Posterior cingulate gyrus (tissue), 11 donors: Measurements from ENCODE around the gene LMOD1.
"Not testable (repeated sequence)": the region's sequence is repeated elsewhere in the genome, so short reads cannot be mapped to it uniquely, and the experiment has no call there.

Source experiments
- DNase-seq, 10 donors: peaks; one replicate each; pipeline versions ENCODE4 v3.0.0 to v3.0.0-alpha.2; 2020 to 2021; ENCODE audit warnings: mixed read lengths in 3 of 10
- intact Hi-C: fragments of 100-400 bp; cut with DNase I; formaldehyde crosslinking; loops from one replicate; pipeline ENCODE4 v1.15.1; 2023

The LMOD1 gene

DNA sequence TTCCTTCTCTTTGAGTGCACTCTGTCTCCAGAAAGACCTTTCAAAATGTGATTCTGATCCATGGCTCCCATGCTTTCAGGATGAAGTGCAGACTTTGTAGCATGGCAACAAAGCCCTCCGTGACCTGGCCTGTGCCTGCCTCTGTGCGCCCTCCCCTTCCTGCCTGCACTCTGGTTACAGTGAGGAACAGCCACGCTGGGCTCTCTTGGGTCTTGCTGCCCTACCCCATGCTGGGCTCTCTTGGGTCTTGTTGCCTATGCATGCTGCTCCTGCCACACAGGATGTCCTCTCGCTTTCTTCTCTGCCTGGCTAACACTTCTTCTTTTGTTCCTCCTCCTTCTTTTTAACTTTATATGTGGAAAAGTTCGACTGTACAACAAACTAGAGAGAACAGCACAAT, 28.0 kb downstream of the LMOD1 start:
- intact Hi-C loops: no loop called here
- DNase-seq: no peak

DNA sequence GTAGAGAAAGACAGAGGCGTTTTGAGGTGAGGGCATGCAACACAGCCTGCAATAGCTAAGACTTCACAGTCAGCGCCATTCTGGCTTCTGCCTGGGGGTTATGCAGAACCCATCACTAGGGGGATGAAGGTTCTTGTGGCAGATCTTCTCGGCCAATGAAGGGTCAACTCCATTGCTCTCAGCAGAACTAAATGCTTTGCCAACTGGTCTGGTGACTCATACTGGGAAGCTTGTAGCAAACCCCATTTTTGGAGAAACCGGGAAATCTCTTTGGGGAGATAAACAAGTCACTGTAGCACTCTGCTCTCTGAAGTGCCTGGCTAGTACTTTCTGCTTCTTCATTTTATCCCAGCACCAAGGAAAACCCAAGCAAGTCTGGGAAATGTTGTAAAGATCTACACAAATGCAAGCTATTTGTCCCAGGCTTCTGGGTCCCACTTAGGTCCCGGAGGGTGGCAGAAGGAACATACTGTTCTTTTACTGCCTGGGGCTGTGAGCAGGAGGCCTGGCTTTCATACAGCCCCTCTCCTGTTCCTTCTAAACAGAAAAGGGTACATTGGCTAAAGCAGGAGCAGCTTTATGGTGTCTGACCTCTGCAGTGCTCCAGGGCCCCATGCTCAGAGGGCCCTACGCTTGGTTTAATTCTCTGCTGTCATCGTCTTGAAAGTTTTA, 28.9 kb downstream of the LMOD1 start:
- DNase-seq: no peak
- intact Hi-C loops: no loop called here

DNA sequence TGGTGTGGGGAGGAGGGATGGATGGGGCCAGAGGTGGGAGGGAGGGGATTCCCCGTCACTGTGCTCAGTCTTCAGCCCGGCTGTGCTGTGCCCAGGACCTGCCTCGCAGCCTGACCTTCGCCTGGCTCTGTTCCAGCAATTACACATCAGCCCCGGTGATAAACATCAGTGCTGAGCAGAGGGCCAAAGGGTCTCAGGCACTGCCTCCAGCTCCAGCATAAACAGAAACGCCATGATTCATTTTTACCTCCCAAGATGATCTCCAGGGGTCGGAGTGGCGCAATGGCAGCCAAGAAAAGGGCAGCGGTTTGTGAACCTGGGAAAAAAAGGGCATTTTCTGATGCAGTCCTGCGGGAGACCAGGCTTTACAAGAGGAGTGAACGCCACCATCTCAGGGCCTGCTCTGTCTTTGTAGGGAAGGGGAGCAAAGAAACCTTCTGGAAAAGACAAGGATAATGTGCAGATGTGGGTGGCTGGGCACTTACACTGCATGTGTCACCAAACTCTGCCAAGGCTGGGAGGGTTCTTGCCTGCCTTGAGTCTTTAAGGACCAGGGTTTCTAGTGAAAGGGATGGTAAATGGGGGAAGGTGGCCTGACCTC, 29.6 kb downstream of the LMOD1 start:
- peak in 1 of 10 donors; percentile 62 for DNase-seq
- intact Hi-C loops: no loop called here

DNA sequence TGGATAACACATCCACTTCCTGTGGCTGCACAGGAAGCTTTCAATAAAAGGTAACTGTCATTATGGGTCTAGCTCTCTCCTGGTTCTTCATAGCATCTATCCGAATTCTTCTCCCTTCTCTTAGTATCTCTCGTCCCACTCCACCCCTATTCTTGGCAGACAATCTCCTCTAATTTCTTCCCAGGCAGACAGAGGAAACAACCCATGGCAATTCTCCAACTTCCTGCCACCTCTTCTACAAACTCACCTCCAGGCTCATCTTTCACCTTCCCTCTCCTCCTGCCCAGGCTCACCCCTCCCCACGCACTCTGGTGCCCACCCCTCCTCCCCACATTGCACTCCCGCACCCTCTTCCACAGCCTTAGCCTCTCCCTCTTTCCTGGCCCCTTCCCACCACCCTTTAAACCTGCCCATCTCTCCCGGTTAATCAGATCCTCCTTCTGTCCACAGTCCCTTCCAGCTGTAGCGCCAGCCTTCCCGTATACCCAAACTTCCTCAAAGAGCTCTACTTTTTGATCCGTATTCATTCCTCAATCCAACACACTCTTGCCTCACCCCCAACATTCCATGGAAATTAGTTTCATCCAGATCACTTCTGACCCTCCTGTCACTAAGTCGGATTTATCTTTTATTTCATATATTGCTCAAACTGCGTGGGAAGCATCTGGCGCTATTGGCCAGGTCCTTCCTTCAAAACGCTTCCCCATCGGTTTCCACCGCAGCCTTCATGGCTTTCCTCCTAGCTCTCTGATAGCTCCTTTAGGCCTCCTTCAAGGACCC, 31.7 kb downstream of the LMOD1 start:
- DNase-seq: peak in 1 of 10 donors; percentile 31

DNA sequence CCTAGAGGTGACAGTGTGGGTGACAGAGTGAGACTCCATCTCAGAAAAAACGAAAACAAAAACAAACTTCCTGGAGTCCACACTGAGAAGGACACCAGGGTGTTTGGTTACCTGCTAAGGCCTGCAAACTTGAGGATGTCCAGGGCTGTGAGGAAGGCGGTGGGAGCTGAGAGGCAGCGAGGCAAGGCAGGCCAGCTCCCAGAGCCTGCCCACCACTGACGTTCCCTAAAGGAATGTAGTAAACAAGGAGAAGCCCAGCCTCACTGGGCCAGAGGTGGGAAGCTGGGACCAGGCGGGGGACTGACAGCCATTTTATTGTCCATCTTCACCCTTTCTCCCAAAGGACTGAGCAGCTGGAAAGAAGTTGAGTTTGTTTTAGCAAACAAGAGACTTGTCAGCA, 33.5 kb downstream of the LMOD1 start:
- intact Hi-C loops: no loop called here

More for the DNA sequence above, 31.7 kb downstream of the LMOD1 start:
- intact Hi-C loops: no loop called here

DNA sequence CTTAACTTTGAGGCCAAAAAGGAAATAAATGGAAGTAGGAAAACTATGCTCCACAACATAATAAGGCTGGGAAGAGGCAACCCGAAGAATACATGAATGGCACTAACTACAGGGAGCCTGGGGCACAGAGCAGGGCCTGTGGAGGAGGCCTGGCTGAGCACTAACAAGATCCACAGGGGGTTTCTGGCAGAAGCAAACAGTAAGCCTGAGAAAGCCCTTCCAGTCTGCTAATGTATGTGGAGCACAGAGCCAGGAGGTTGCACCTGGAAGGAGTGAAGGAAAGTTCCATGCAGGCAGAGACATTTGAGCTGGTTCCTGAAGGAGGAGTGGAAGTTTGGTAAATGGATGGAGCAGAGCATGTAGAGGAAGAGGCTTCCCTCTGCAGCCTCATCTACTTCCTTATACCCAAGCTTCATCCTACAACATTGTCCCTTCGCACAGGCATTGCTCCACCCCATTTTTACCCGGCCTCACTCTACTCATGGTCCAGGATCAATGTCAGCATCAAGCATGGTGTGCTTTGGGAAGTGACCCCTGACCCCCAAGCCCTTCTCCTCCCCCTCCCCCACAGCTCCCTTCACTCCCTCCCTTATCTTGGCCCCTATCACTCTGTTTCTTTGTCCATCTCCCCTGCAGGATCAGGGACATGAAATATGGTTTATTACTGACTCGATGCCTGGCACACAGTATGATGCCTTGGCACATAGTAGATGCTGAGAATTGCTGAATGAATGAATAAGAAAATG, 34.3 kb downstream of the LMOD1 start:
- no peak for DNase-seq
- intact Hi-C loops: no loop called here

More for the DNA sequence above, 33.5 kb downstream of the LMOD1 start:
- peak in 1 of 10 donors; percentile 50 for DNase-seq

DNA sequence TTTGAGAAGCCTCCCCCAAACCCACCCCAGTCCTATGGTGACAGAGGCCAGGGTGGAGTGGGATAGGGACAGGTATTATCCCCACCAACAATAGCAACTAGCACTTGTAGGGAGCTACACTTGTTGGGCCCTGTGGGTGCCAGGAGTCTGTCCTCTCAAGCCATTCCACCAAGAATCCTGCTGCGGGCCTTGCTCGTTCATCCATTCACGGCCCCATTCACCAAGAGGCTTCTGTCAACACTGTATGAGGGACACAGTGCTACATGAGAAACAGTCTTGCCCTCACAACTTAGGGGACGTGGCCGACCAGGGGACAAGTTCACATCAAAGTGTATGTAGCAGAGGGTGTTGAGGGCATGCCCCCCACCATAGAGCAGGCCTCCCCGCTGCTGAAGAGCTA, 38.7 kb downstream of the LMOD1 start:
- DNase-seq: peak in 2 of 10 donors; percentile 49 to 52
- intact Hi-C loops: loop anchor here (5.0 kb wide), 1 partner anchor 255 kb away; the partner anchor contains the start of gene PTPN7

DNA sequence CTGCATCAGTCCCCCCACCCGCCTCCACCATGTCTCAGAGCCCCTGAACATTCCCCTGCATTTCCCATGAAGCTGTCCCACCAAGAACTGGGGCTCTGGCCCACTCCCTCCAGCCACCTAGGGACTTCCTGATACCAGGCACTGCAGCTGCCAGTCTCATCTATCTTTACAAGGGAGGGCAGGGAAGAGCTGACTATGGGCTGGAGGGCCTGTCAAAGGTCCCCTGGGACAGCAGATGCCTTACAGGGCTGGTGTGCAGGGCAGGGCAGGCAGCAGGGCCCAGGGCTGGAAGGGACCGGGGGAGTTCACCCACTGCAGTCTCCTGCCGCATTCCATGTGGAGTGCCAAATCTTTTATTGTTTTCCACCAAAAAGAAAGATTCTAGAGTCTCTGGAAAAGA, 40.0 kb downstream of the LMOD1 start:
- DNase-seq: peak in 1 of 10 donors; percentile 70
- intact Hi-C loops: loop anchor here (5.0 kb wide), 1 partner anchor 256 kb away; the partner anchor contains the start of gene PTPN7

DNA sequence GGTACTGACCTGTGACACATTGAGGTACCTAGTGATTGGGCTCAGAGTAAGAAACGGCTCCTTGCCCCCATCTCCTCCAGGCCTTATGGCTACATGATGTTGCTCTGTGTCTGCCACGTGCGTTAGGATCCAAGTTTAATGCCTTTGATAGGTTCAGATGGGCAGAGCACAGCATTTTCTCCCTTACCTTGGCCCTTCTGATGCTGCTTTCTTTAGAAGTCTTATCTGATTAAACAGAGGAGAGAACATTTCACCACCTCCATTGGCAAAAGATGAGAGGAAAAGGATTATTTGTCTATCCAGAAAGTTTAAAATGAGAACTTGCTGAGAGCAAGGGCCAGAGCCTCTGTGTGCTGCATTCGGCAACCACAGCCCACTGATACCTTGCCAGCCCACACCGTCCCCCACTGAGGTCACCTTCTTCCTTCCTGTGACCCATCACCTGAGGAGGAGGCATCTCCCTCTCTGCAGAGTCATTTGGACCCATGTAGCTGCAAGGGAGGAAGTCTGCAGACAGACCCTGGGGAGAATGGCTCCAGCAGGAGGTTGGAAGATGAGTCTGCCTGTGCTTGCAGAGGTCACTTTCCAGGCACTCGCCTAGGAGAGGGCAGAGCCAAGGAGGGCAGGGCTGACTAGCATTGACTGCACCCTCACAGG, 41.0 kb downstream of the LMOD1 start:
- intact Hi-C loops: loop anchor here (5.0 kb wide), 1 partner anchor 257 kb away; the partner anchor contains the start of gene PTPN7
- DNase-seq: peak in 2 of 10 donors; percentile 24 to 54

DNA sequence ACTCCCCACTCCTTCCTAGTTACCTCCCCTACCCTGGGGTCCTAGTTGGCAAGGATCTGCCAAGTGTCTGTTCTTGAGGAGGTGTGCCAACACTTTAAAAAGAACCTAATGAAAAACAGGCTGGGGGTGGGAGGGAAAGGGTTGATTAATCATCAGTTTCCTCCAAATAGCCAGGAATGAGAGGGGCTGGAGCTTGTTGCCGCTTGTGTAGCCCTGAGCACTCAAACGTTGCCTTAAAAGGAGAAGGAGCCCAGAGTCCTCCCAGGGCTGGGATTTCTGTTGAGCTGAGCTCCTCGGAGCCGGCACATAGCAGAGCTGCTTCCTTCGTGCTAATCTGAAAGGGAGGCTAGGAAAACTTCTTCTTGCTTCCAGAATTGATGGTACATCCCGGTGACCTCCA, 41.8 kb downstream of the LMOD1 start:
- intact Hi-C loops: no loop called here
- DNase-seq: no peak

DNA sequence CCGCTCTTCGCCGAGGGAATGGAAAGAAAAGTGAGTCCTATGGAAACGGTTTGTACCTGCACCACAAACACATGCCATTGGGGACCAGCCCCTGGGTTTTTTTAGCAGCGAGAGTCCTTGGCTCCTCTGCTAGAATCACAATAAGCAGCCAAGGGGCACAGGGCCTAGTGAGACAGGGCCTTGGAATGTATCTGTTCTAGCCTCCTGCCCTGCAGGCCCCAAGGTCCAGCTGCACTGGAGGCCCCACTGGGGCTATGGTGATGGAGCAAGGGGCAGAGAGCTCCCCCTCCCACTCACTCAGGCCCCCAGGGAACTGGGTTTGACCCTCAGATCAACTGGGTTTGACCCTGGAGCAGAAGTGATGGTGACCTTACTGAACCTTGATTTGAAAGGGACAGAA, 43.2 kb downstream of the LMOD1 start:
- intact Hi-C loops: no loop called here
- DNase-seq: peak in 1 of 10 donors; percentile 63

DNA sequence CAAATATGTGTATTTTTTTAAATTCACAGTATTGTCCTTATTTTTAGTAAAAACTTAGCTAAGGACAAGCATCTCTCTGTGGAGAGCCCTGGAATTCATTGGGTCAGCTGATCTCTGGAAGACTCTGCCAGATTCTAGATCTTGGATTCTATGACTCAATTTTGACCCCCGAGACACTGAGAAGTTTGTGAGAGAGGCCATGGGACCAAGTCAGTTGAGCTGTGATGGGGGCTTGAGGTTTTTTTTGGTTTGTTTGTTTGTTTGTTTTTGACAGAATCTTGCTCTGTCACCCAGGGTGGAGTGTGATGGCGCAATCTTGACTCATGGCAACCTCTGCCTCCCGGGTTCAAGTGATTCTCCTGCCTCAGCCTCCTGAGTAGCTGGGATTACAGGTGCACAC, 44.1 kb downstream of the LMOD1 start:
- intact Hi-C loops: no loop called here
- DNase-seq: no peak

DNA sequence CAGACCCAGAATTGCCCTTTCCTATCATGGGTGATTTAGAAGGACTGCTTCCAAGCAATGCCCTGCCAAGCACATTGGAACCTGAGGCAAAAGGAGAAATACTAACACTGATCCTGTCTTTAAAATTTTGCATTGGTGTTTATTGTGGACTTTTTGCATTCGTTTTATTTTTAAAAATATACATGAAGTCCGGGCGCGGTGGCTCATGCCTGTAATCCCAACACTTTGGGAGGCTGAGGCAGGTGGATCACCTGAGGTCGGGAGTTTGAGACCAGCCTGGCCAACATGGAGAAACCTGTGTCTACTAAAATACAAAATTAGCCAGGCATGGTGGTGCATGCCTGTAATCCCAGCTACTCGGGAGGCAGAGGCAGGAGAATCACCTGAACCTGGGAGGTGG, 45.3 kb downstream of the LMOD1 start:
- intact Hi-C loops: not testable (repeated sequence)

DNA sequence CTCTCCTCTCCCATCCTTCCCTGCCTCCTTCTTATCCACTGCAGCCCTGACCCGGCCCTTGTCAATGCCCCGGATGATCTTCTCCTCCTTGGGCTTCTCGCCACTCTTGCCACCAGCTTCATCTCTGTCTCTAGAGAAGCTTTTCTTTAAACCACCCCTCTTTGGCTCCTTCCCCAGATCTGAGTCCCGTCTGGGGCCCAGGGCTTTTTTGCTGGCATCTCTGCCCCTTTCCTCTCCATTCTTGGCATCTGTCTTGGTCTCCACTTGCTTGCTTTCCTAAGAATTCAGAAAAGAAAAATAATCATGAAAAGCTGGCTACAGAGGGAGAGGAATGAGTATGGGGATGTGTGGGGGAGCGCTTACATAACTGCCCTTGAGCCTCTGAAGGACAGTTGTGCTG, 45.9 kb downstream of the LMOD1 start:
- intact Hi-C loops: no loop called here
- DNase-seq: peak in 2 of 10 donors; percentile 47 to 50

More for the DNA sequence above, 45.3 kb downstream of the LMOD1 start:
- peak in 2 of 10 donors; percentile 53 to 62 for DNase-seq

DNA sequence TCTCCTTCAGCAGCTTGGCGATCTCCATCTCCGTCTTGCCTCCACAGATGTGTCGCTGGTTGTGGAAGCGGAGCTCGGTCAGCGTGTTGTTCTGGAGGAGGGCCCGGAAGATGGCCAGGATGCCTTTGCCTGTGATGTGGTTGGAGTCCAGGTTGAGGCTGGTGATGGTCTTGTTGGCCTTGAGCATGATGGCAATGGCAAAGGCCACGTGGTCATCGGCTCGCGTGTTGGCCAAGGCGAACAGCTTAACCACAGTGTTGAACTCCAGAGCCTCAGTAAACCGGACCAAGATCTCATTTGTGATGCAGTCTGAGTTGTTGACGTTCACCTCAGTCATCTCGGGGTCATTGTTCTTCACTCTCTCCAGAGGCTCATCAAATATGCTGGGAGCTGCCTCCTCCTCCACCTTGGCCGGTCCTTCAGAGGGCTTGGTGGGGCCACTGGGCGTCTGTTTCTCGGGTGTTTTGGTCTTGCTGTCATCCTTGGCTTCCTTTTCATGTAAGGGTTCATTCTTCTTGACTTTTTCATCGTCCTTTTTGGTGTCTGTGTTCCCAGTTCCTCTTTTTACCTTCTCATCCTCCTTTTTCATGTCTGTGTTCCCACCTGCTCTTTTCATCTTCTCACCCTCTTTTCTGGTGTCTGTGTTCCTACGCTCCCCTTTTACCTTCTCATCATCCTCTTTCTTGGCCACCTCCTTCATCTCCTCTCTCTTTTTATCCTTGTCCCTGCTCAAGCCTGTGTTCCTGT, 46.5 kb downstream of the LMOD1 start:
- DNase-seq: peak in 2 of 10 donors; percentile 63 to 65
- intact Hi-C loops: loop anchor here (5.0 kb wide), 3 partner anchors 57 to 232 kb away; partner anchors contain the start of gene TIMM17A

DNA sequence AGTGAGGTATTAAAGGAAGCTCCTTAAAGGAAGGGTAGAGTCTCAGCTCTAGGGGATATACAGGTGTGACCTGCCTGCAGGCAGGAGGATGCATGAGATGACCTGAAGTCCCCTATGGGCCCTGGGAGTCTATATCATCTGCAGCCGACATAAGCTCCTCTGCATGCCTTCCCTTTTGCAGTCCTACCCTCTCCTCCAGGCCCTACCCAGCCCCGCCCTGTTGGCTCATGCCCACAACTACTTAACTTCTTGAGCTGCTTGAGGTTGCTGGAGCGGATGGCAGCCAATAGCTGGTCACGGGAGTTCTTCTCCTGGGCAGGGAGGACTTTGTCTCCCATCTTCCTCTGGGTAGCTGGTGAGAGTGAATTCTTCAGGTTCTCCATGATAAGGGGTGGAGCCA, 47.4 kb downstream of the LMOD1 start:
- DNase-seq: peak in 2 of 10 donors; percentile 40 to 73
- intact Hi-C loops: loop anchor here (5.0 kb wide), 3 partner anchors 58 to 233 kb away; partner anchors contain the start of gene TIMM17A

DNA sequence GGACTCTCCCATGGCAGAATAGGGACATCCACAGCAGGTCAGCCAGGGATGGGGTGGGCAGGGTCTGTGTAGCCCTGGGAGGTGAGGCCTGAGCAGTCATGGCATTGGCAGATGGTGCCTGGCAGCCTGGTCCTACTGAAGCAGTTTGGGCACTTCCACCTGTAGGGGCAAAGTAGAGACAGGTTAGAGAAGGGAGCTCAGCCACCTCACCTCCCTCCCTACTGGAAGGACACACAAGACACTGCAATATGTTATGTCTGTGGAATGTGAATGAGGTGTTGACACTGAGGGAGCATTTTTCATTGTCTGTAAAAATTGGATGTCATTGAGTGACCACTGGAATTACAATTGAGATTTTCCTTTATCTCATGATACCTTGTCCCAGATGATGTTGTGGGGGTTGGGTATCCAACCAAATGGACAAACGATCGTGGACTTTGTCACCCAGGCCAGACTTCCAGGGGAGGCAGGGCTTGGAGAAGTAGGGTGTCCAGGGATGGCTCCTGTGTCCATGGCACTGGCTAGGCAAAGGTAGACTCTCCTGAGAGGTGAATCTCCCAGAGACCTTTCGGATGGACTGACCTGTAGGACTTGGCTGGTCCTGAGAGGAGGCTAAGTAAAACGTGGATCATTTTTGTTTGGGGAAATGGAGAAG, 48.0 kb downstream of the LMOD1 start:
- intact Hi-C loops: loop anchor here (5.0 kb wide), 3 partner anchors 59 to 234 kb away; partner anchors contain the start of gene TIMM17A
- peak in 1 of 10 donors; percentile 53 for DNase-seq

DNA sequence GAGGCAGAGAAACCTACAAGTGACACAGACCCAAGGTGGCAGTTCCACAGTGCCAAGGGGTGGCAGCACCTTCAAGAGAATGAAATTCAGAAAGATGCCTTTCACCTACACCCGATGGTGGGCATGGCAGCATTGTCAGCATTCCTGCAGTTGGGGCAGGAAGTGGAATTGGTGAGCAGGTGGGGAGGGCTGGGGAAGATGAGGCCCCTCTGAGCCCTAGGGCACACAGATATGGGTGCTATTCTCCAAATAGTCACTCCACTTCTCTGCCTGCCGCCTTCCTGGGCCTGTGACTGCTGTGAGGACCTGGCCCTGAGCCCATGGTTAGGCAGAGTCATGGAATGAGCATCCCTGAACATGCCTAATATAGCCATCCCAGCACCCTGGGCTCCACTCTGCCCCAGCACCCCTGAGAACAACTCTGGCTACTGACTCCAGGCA, 49.4 kb downstream of the LMOD1 start:
- peak in 1 of 10 donors; percentile 67 for DNase-seq
- intact Hi-C loops: loop anchor here (5.0 kb wide), 3 partner anchors 60 to 235 kb away; partner anchors contain the start of gene TIMM17A
